ENCODE measurements around the gene PDE4D.

DNA sequence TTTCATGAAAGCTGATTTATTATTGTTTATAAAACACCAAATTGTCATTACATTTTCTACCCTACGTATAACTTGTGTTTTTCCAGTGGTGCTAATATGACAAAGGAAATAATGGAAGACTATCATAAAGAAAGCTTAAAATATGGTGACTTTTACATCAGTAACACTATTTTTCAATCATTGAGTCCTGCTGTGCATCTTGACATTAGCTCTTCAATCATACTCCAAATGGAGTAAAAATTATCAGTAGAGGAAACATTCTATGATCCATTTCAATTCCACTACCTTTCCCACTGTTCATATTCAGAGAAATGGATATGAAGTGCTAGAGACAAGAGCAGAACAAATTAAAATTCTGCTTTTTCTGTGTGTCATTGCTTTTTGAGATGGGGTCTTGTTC lies 774.0 kb downstream of the PDE4D start:
- TF ChIP-seq, protein P1, sequence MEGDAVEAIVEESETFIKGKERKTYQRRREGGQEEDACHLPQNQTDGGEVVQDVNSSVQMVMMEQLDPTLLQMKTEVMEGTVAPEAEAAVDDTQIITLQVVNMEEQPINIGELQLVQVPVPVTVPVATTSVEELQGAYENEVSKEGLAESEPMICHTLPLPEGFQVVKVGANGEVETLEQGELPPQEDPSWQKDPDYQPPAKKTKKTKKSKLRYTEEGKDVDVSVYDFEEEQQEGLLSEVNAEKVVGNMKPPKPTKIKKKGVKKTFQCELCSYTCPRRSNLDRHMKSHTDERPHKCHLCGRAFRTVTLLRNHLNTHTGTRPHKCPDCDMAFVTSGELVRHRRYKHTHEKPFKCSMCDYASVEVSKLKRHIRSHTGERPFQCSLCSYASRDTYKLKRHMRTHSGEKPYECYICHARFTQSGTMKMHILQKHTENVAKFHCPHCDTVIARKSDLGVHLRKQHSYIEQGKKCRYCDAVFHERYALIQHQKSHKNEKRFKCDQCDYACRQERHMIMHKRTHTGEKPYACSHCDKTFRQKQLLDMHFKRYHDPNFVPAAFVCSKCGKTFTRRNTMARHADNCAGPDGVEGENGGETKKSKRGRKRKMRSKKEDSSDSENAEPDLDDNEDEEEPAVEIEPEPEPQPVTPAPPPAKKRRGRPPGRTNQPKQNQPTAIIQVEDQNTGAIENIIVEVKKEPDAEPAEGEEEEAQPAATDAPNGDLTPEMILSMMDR (IDR thresholded peaks at IDR 0.05; ENCODE audit: low read length) = no peak
- no peak for TF ChIP-seq EZH2 (optimal IDR thresholded peaks at IDR 0.05; ENCODE audit: low read depth, low read length)

Measured in MM.1S (cell line).